EH (cell line): Measurements from ENCODE around the gene C10orf143.
A peak's percentile ranks its signal among the peaks of the same experiment; 100 is the strongest.
"Not testable (repeated sequence)": the region's sequence is repeated elsewhere in the genome, so short reads cannot be mapped to it uniquely, and the experiment has no call there.

Experiments
- DNase-seq: peaks from one replicate; pipeline ENCODE4 v3.0.0-alpha.2; 2015; ENCODE audit warnings: low read depth

C10orf143 gene

GRCh38 chr10:130029209-130029608, 81.4 kb downstream of the C10orf143 start:
- no peak for DNase-seq

- no peak for DNase-seq
Measured at GRCh38 chr10:130028465-130028819, 82.2 kb downstream of the C10orf143 start.

GRCh38 chr10:130027716-130028464, 82.7 kb downstream of the C10orf143 start:
- peak; percentile 6 for DNase-seq

GRCh38 chr10:130026670-130027456, 83.8 kb downstream of the C10orf143 start:
- no peak for DNase-seq

- DNase-seq = peak; percentile 4
Measured at GRCh38 chr10:130025811-130026485, 84.7 kb downstream of the C10orf143 start.

GRCh38 chr10:130025326-130025725, 85.3 kb downstream of the C10orf143 start:
- no peak for DNase-seq

- DNase-seq = no peak
Measured at GRCh38 chr10:130024779-130025325, 85.8 kb downstream of the C10orf143 start.

GRCh38 chr10:130024326-130024725, 86.3 kb downstream of the C10orf143 start:
- not testable (repeated sequence) for DNase-seq

GRCh38 chr10:130023454-130024230, 87.0 kb downstream of the C10orf143 start:
- no peak for DNase-seq

- peak; percentile 92 for DNase-seq
Measured at GRCh38 chr10:130022511-130023299, 87.9 kb downstream of the C10orf143 start.

- DNase-seq = no peak
Measured at GRCh38 chr10:130022086-130022485, 88.5 kb downstream of the C10orf143 start.

GRCh38 chr10:130021383-130021950, 89.2 kb downstream of the C10orf143 start:
- peak; percentile 94 for DNase-seq

- peak; percentile 33 for DNase-seq
Measured at GRCh38 chr10:130020651-130021382, 89.8 kb downstream of the C10orf143 start.

- DNase-seq = no peak
Measured at GRCh38 chr10:130018730-130019185, 91.9 kb downstream of the C10orf143 start.

- peak; percentile 67 for DNase-seq
Measured at GRCh38 chr10:130018265-130018664, 92.4 kb downstream of the C10orf143 start.

GRCh38 chr10:130017631-130018022, 93.0 kb downstream of the C10orf143 start:
- DNase-seq = no peak

- DNase-seq = no peak
Measured at GRCh38 chr10:130016993-130017630, 93.5 kb downstream of the C10orf143 start.

- DNase-seq = no peak
Measured at GRCh38 chr10:130016095-130016494, 94.5 kb downstream of the C10orf143 start.

- DNase-seq = no peak
Measured at GRCh38 chr10:130015075-130015695, 95.4 kb downstream of the C10orf143 start.
